Lower lobe of right lung (tissue), 2 donors: ENCODE measurements around the gene NRXN2. TPM values are rescaled to one million over a fixed set of nuclear protein-coding genes. Genes with fewer than 3 reads are reported as not detected.

Experiments
- ATAC-seq, 2 donors: fragments of 200-7000 bp; cut with Tn5 transposase; one replicate each; pipeline ENCODE4 v1.9.1; 2020 to 2022; ENCODE audit warnings: mild to moderate bottlenecking in 2 of 2, moderate library complexity in 2 of 2
- DNase-seq: peaks from one replicate; pipeline ENCODE4 v3.0.0-alpha.2; 2020
- H3K27ac ChIP-seq: fragments of 200-600 bp; one replicate; pipeline ENCODE4 v1.8.0; 2022
- H3K27me3 ChIP-seq: fragments of 200-600 bp; one replicate; pipeline ENCODE4 v1.8.0; 2022; ENCODE audit warnings: low read depth
- H3K36me3 ChIP-seq: fragments of 200-600 bp; one replicate; pipeline ENCODE4 v1.8.0; 2022; ENCODE audit warnings: mild to moderate bottlenecking
- H3K4me1 ChIP-seq: fragments of 200-600 bp; one replicate; pipeline ENCODE4 v1.8.0; 2022
- H3K4me3 ChIP-seq: fragments of 200-600 bp; one replicate; pipeline ENCODE4 v1.8.0; 2022; ENCODE audit warnings: mild to moderate bottlenecking
- H3K9me3 ChIP-seq: fragments of 200-600 bp; one replicate; pipeline ENCODE4 v1.8.0; 2022
- CTCF ChIP-seq: fragments of 200-600 bp; IDR thresholded peaks from one replicate; pipeline ENCODE4 v1.8.0; 2022; ENCODE audit warnings: antibody characterized with exemption, mild to moderate bottlenecking
- intact Hi-C: fragments of 100-400 bp; cut with DNase I; formaldehyde crosslinking; loops from one replicate; pipeline ENCODE4 v1.11.0; 2022
- total RNA-seq: library from RNA; stranded (reverse); fragmentation: NEBNext Ultra II Directional; extraction: Animal tissue kit (Norgen Biotek cat#: 25700); gene quantifications from one replicate; pipeline ENCODE4 v1.2.1, GENCODE V29; 2021
- donor health status: DM: no; HTN: yes; CAD: no; lungs with severe emphysema.

Gene NRXN2
- total RNA-seq, 1 donor from 2014 or later, result 1.7 TPM

- intact Hi-C loops, result no loop called here
- no peaks in the 10 kb centered on the region for H3K9me3 ChIP-seq
- no peak overlapping the region for H3K27ac ChIP-seq
- peak in 1 of 2 donors; percentile 2 for ATAC-seq
- H3K4me1 ChIP-seq, result no peaks in the 10 kb centered on the region
- TF ChIP-seq CTCF, result no peak
- no peaks in the 10 kb centered on the region for H3K36me3 ChIP-seq
- H3K27me3 ChIP-seq, result no peaks in the 10 kb centered on the region
- DNase-seq, result no peak
- H3K4me3 ChIP-seq, result no peak overlapping the region
Measured at GRCh38 chr11:64753380-64754123, 30.6 kb upstream of the NRXN2 start.

GRCh38 chr11:64753019-64753379 lies 30.0 kb upstream of the NRXN2 start:
- ATAC-seq, result peak in 1 of 2 donors; percentile 8
- TF ChIP-seq CTCF, result no peak
- Histone ChIP-seq H3K36me3 (no peaks in the 10 kb centered on the region), H3K9me3 (no peaks in the 10 kb centered on the region), H3K27ac (no peak overlapping the region), H3K4me3 (no peak overlapping the region), H3K4me1 (no peaks in the 10 kb centered on the region), H3K27me3 (no peaks in the 10 kb centered on the region)
- intact Hi-C loops, result no loop called here
- DNase-seq, result no peak

- no peaks in the 10 kb centered on the region for H3K9me3 ChIP-seq
- no peaks in the 10 kb centered on the region for H3K27me3 ChIP-seq
- TF ChIP-seq CTCF, result no peak
- H3K4me1 ChIP-seq, result no peaks in the 10 kb centered on the region
- no peak overlapping the region for H3K27ac ChIP-seq
- no peak for DNase-seq
- intact Hi-C loops, result no loop called here
- no peaks in the 10 kb centered on the region for H3K36me3 ChIP-seq
- ATAC-seq, result no peak
- no peak overlapping the region for H3K4me3 ChIP-seq
Measured at GRCh38 chr11:64752175-64752970, 29.4 kb upstream of the NRXN2 start.

GRCh38 chr11:64751580-64751979 lies 28.6 kb upstream of the NRXN2 start:
- Histone ChIP-seq H3K27me3 (no peaks in the 10 kb centered on the region), H3K4me1 (no peaks in the 10 kb centered on the region), H3K36me3 (no peaks in the 10 kb centered on the region), H3K4me3 (no peak overlapping the region), H3K27ac (no peak overlapping the region), H3K9me3 (no peaks in the 10 kb centered on the region)
- intact Hi-C loops, result no loop called here
- TF ChIP-seq CTCF, result no peak
- DNase-seq (no peak), ATAC-seq (no peak)

- intact Hi-C loops, result no loop called here
- ATAC-seq (no peak), DNase-seq (no peak)
Measured at GRCh38 chr11:64751136-64751535, 28.1 kb upstream of the NRXN2 start.

More at GRCh38 chr11:64751136-64751535, 28.1 kb upstream of the NRXN2 start:
- no peak overlapping the region for H3K27ac ChIP-seq
- no peaks in the 10 kb centered on the region for H3K9me3 ChIP-seq
- H3K27me3 ChIP-seq, result no peaks in the 10 kb centered on the region
- no peak overlapping the region for H3K4me3 ChIP-seq
- TF ChIP-seq CTCF, result no peak
- no peaks in the 10 kb centered on the region for H3K4me1 ChIP-seq
- no peaks in the 10 kb centered on the region for H3K36me3 ChIP-seq
